H9 (cell line): ENCODE data around the gene ZNF280D. TPM values are rescaled to one million over a fixed set of nuclear protein-coding genes. Genes with fewer than 3 reads are reported as not detected.

ENCODE experiments used
- DNase-seq: peaks from one replicate; pipeline ENCODE4 v3.0.0-alpha.2; 2017
- H2AFZ ChIP-seq: one replicate; pipeline ENCODE4 v1.6.1; 2013; ENCODE audit warnings: mild to moderate bottlenecking, low read length, control low read depth, moderate library complexity
- H2AK5ac ChIP-seq: 2 replicates; pipeline ENCODE4 v1.6.1; 2013; ENCODE audit warnings: low read length, control low read depth, mixed read lengths; ENCODE audit not compliant: insufficient read length
- H2BK120ac ChIP-seq: one replicate; pipeline ENCODE4 v1.6.1; 2013; ENCODE audit warnings: low read depth, mild to moderate bottlenecking, low read length, control low read depth, inconsistent platforms; ENCODE audit not compliant: poor library complexity, severe bottlenecking
- H2BK12ac ChIP-seq: 2 replicates; pipeline ENCODE4 v1.6.1; 2013; ENCODE audit warnings: low read length, control low read depth, mixed read lengths, low read depth; ENCODE audit not compliant: insufficient read length
- H2BK15ac ChIP-seq: 2 replicates; pipeline ENCODE4 v1.6.1; 2013; ENCODE audit warnings: low read depth, low read length, control low read depth
- H2BK20ac ChIP-seq: one replicate; pipeline ENCODE4 v1.6.1; 2013; ENCODE audit warnings: low read depth, mild to moderate bottlenecking, low read length, control low read depth, inconsistent platforms; ENCODE audit not compliant: poor library complexity, severe bottlenecking
- H2BK5ac ChIP-seq: 2 replicates; pipeline ENCODE4 v1.6.1; 2013; ENCODE audit warnings: low read length, control low read depth, mixed read lengths; ENCODE audit not compliant: insufficient read length
- H3K14ac ChIP-seq: 2 replicates; pipeline ENCODE4 v1.6.1; 2013; ENCODE audit warnings: low read length, control low read depth; ENCODE audit not compliant: insufficient read depth
- H3K18ac ChIP-seq: 2 replicates; pipeline ENCODE4 v1.6.1; 2013; ENCODE audit warnings: low read depth, mild to moderate bottlenecking, mixed read lengths, low read length, control low read depth; ENCODE audit not compliant: insufficient read length
- H3K23ac ChIP-seq: 2 replicates; pipeline ENCODE4 v1.6.1; 2013; ENCODE audit warnings: low read length, control low read depth, mixed read lengths, low read depth; ENCODE audit not compliant: insufficient read length
- H3K23me2 ChIP-seq: 2 replicates; pipeline ENCODE4 v1.6.1; 2013; ENCODE audit warnings: low read depth, mild to moderate bottlenecking, mixed read lengths, low read length, control low read depth; ENCODE audit not compliant: insufficient read length, poor library complexity, severe bottlenecking
- H3K27ac ChIP-seq: 2 replicates; pipeline ENCODE4 v1.5.1; 2013; ENCODE audit warnings: low read length, control low read depth, mixed read lengths, low read depth; ENCODE audit not compliant: insufficient read length
- H3K27me3 ChIP-seq: 2 replicates; pipeline ENCODE4 v1.6.1; 2013; ENCODE audit warnings: low read length, control low read depth, inconsistent platforms; ENCODE audit not compliant: insufficient read depth
- H3K4ac ChIP-seq: 2 replicates; pipeline ENCODE4 v1.6.1; 2013; ENCODE audit warnings: low read depth, mild to moderate bottlenecking, control low read depth, inconsistent platforms, low read length, moderate library complexity
- H3K4me1 ChIP-seq: 2 replicates; pipeline ENCODE4 v1.6.1; 2013; ENCODE audit warnings: low read length, control low read depth, inconsistent platforms; ENCODE audit not compliant: insufficient read depth
- H3K4me2 ChIP-seq: 2 replicates; pipeline ENCODE4 v1.6.1; 2013; ENCODE audit warnings: low read length, control low read depth, mixed read lengths; ENCODE audit not compliant: insufficient read length, insufficient read depth
- H3K56ac ChIP-seq: 2 replicates; pipeline ENCODE4 v1.6.1; 2013; ENCODE audit warnings: low read depth, mild to moderate bottlenecking, mixed read lengths, low read length, control low read depth; ENCODE audit not compliant: insufficient read length
- H3K79me1 ChIP-seq: 2 replicates; pipeline ENCODE4 v1.6.1; 2013; ENCODE audit warnings: low read depth, mild to moderate bottlenecking, moderate library complexity, low read length, control low read depth, inconsistent platforms; ENCODE audit not compliant: insufficient read depth, poor library complexity, severe bottlenecking
- H3K79me2 ChIP-seq: 2 replicates; pipeline ENCODE4 v1.6.1; 2013; ENCODE audit warnings: low read length, control low read depth, inconsistent platforms; ENCODE audit not compliant: insufficient read depth
- H3K9ac ChIP-seq: 2 replicates; pipeline ENCODE4 v1.6.1; 2013; ENCODE audit warnings: low read length, control low read depth, mixed read lengths; ENCODE audit not compliant: insufficient read length; ENCODE audit errors: extremely low read depth
- H3K9me3 ChIP-seq: one replicate; pipeline ENCODE4 v1.6.1; 2013; ENCODE audit warnings: low read depth, low read length, inconsistent platforms; ENCODE audit not compliant: control insufficient read depth
- H3T11ph ChIP-seq: one replicate; pipeline ENCODE4 v1.6.1; 2013; ENCODE audit warnings: mild to moderate bottlenecking, low read length, control low read depth, inconsistent platforms
- H4K20me1 ChIP-seq: one replicate; pipeline ENCODE4 v1.6.1; 2013; ENCODE audit not compliant: control insufficient read depth, insufficient read length, insufficient read depth
- H4K5ac ChIP-seq: 2 replicates; pipeline ENCODE4 v1.6.1; 2013; ENCODE audit warnings: low read depth, mild to moderate bottlenecking, mixed read lengths, low read length, control low read depth; ENCODE audit not compliant: insufficient read length
- H4K8ac ChIP-seq: replicated peaks from 2 replicates; pipeline ENCODE4 v1.6.1; 2013; ENCODE audit warnings: low read length, control low read depth, mixed read lengths, low read depth; ENCODE audit not compliant: insufficient read length
- H4K91ac ChIP-seq: 2 replicates; pipeline ENCODE4 v1.6.1; 2013; ENCODE audit warnings: low read depth, mild to moderate bottlenecking, moderate library complexity, mixed read lengths, low read length, control low read depth; ENCODE audit not compliant: insufficient read length
- H3K27ac Mint-ChIP-seq, 3 experiments: 2 replicates in 2 of 3; 3 replicates in 1 of 3; pipeline ENCODE4 v1.8.0; 2020 to 2021; ENCODE audit warnings: mixed read lengths in 3 of 3, mild to moderate bottlenecking in 1 of 3, moderate library complexity in 1 of 3
- H3K27me3 Mint-ChIP-seq: 2 replicates; pipeline ENCODE4 v1.8.0; 2021; ENCODE audit warnings: low read depth, mild to moderate bottlenecking, moderate library complexity, mixed read lengths
- H3K36me3 Mint-ChIP-seq, 3 experiments: 2 replicates in 2 of 3; 3 replicates in 1 of 3; pipeline ENCODE4 v1.8.0; 2020 to 2021; ENCODE audit warnings: low read depth in 3 of 3, mixed read lengths in 3 of 3; ENCODE audit not compliant: insufficient read depth in 1 of 3
- H3K4me1 Mint-ChIP-seq, 2 experiments: 2 replicates each; pipeline ENCODE4 v1.8.0; 2020; ENCODE audit warnings: mixed read lengths in 2 of 2
- H3K4me3 Mint-ChIP-seq, 2 experiments: 2 replicates in 1 of 2; 3 replicates in 1 of 2; pipeline ENCODE4 v1.8.0; 2020 to 2021; ENCODE audit warnings: mild to moderate bottlenecking in 2 of 2, mixed read lengths in 2 of 2, moderate library complexity in 1 of 2
- H3K9me3 Mint-ChIP-seq, 2 experiments: 2 replicates in 1 of 2; 3 replicates in 1 of 2; pipeline ENCODE4 v1.8.0; 2020; ENCODE audit warnings: mild to moderate bottlenecking in 2 of 2, mixed read lengths in 2 of 2, moderate library complexity in 1 of 2
- CTCF ChIP-seq: fragments of 200-600 bp; sonication (generic); conservative IDR thresholded peaks from 3 replicates; pipeline ENCODE4 v1.8.0; 2021; ENCODE audit warnings: antibody characterized with exemption, mild to moderate bottlenecking
- total RNA-seq: library from RNA; stranded (reverse); gene quantifications from 2 replicates; pipeline ENCODE4 v1.2.1, GENCODE V29; 2021

Gene ZNF280D
- total RNA-seq, 1 experiment from 2014 or later, result 5.7 TPM

- Histone ChIP-seq H4K91ac (no peak overlapping the region), H3K56ac (no peak overlapping the region), H3K4me2 (no peak overlapping the region), H3K4me1 (no peaks in the 10 kb centered on the region), H3K27me3 (no peaks in the 10 kb centered on the region), H3K79me2 (no peaks in the 10 kb centered on the region), H3K9me3 (no peaks in the 10 kb centered on the region), H3K23me2 (no peaks in the 10 kb centered on the region), H2BK20ac (no peak overlapping the region), H2BK5ac (no peak overlapping the region), H2BK15ac (no peak overlapping the region), H4K8ac (no peak overlapping the region), H2BK12ac (no peak overlapping the region), H2AK5ac (no peak overlapping the region), H3K9ac (no peak overlapping the region), H3K79me1 (no peaks in the 10 kb centered on the region), H3K23ac (no peak overlapping the region), H3K14ac (no peak overlapping the region), H2BK120ac (no peak overlapping the region), H4K20me1 (no peaks in the 10 kb centered on the region), H2AFZ (no peak overlapping the region), H3K18ac (no peak overlapping the region), H3K27ac (no peak overlapping the region), H4K5ac (no peak overlapping the region), H3K4ac (no peak overlapping the region), H3T11ph (no peak overlapping the region)
- H3K9me3 Mint-ChIP-seq, result no peaks in the 10 kb centered on the region
- no peak for TF ChIP-seq CTCF
- no peaks in the 10 kb centered on the region for H3K36me3 Mint-ChIP-seq
- H3K4me3 Mint-ChIP-seq, result no peak overlapping the region
- H3K27ac Mint-ChIP-seq, result no peak overlapping the region
- no peak for DNase-seq
- H3K27me3 Mint-ChIP-seq, result no peaks in the 10 kb centered on the region
- peaks cover 0 to 2% of the 10 kb centered on the region in 2 experiments; a peak in 1 of 4 replicates for H3K4me1 Mint-ChIP-seq
Observed at GRCh38 chr15:56679225-56679624, 54.1 kb downstream of the ZNF280D start.
